ENCODE measurements around the gene KCNK18.

GRCh38 chr10:117188371-117188770, 8.9 kb upstream of the KCNK18 start:
- TF ChIP-seq GABPA (IDR thresholded peaks at IDR 0.05; ENCODE audit: borderline replicate concordance, insufficient read depth, low read length) (no peak), POLR2A (IDR thresholded peaks at IDR 0.05; ENCODE audit: control extremely low read depth in 1 of 2, low read depth in 2 of 2, low read length in 2 of 2) (no peak), EZH2 (IDR thresholded peaks at IDR 0.05; ENCODE audit: low read depth, low read length, severe bottlenecking) (no peak)

Data from H1 (cell line).